Measurements from ENCODE around the gene IRF6. TPM values are rescaled to one million over a fixed set of nuclear protein-coding genes. Genes with fewer than 3 reads are reported as not detected.

Gene IRF6
- total and polyA plus RNA-seq, 3 donors from 2014 or later: 8.2 to 19.2 (median 8.7) TPM

DNA sequence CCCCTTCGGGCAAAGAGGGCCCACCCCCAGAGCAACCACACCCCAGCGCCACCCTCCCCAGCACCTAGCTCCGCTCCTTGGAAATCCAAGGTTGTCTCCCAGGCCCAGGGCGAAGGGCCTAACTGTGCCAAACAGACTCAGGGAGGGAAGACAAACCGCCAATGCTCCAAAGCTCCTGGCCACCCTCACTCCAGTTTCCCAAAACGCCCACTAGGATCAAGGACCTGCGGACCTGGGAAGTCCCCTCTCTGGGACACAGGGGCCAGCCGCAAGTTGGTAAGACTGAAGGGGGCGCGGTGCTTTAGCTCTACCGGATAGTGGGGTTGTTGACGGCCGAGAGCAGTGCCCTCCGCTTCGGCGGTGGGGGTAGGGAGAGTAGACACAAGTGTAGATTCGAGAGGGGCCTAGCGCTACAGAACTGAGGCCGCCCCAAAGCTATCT is 581 bp downstream of the IRF6 start:
- no peaks in the 10 kb centered on the region for H3K9me3 ChIP-seq
- WGBS, 2 donors: 41 to 48% methylated on average over 15 to 19 of the region's 19 CpGs
- no peaks in the 10 kb centered on the region for H3K27me3 ChIP-seq
- DNase-seq: no peak
- peak overlapping the region; percentile 36 to 62 for H3K4me3 ChIP-seq
- intact Hi-C loops (cut with DNase I; ENCODE audit: low total_unique reads): no loop called here
- no peaks in the 10 kb centered on the region for H3K36me3 ChIP-seq (ENCODE audit: low read depth, missing control alignments)
- TF ChIP-seq, protein P1, sequence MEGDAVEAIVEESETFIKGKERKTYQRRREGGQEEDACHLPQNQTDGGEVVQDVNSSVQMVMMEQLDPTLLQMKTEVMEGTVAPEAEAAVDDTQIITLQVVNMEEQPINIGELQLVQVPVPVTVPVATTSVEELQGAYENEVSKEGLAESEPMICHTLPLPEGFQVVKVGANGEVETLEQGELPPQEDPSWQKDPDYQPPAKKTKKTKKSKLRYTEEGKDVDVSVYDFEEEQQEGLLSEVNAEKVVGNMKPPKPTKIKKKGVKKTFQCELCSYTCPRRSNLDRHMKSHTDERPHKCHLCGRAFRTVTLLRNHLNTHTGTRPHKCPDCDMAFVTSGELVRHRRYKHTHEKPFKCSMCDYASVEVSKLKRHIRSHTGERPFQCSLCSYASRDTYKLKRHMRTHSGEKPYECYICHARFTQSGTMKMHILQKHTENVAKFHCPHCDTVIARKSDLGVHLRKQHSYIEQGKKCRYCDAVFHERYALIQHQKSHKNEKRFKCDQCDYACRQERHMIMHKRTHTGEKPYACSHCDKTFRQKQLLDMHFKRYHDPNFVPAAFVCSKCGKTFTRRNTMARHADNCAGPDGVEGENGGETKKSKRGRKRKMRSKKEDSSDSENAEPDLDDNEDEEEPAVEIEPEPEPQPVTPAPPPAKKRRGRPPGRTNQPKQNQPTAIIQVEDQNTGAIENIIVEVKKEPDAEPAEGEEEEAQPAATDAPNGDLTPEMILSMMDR (IDR thresholded peaks at IDR 0.05): no peak
- TF ChIP-seq POLR2A (IDR thresholded peaks at IDR 0.05): no peak
- H3K4me1 ChIP-seq: peaks cover 17% of the 10 kb centered on the region
- H3K27ac ChIP-seq: no peak overlapping the region

DNA sequence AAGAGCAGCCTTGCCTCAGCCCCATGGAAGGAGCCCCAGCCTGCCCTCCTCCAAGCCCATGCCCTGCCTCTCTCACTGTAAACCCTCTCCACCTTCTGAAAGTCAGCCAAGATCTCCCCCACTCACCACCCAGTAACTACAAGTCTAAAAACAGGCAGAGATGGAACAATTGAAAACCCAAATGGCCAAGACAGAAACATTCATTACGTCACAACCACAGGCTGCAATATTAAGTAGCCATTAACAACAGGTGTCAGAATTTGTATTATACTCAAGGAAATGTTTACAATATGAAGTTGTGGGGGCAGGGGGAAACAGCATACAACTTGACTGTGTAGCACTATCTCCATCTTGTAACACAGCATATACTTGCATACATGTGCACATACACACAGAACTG is 2.4 kb downstream of the IRF6 start:
- 85 to 88% methylated on average over 1 of the region's 1 CpG for WGBS, 2 donors
- Histone ChIP-seq H3K9me3 (no peaks in the 10 kb centered on the region), H3K4me1 (peaks cover 17% of the 10 kb centered on the region), H3K36me3 (ENCODE audit: low read depth, missing control alignments) (no peaks in the 10 kb centered on the region), H3K27ac (no peak overlapping the region), H3K4me3 (no peak overlapping the region), H3K27me3 (no peaks in the 10 kb centered on the region)
- DNase-seq: no peak
- no peak for TF ChIP-seq POLR2A (IDR thresholded peaks at IDR 0.05)
- TF ChIP-seq, protein P1 (IDR thresholded peaks at IDR 0.05): no peak
- intact Hi-C loops (cut with DNase I; ENCODE audit: low total_unique reads): no loop called here

DNA sequence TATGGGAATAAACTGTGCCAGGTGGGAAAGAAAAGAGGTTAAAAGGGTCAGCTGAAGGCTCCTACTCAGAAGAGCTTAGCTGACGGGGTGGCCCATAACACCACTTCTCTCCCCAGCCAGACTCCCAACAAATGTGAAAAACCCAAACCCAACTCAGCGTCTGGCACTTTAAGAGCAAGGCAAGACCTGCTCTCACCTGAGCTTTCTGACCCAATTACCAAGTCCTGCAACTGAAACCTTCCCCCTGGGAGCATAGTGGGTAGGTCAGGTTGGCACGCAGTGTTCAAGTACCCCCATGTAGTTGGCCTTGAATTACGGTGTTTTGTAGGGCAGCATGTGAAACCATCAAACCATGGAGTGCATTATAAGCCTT is 3.2 kb downstream of the IRF6 start:
- no peaks in the 10 kb centered on the region for H3K9me3 ChIP-seq
- no peak for TF ChIP-seq POLR2A (IDR thresholded peaks at IDR 0.05)
- TF ChIP-seq, protein P1 (IDR thresholded peaks at IDR 0.05): no peak
- intact Hi-C loops (cut with DNase I; ENCODE audit: low total_unique reads): no loop called here
- no peaks in the 10 kb centered on the region for H3K27me3 ChIP-seq
- no peak for DNase-seq
- no peak overlapping the region for H3K4me3 ChIP-seq
- 87 to 90% methylated on average over 4 of the region's 4 CpGs for WGBS, 2 donors
- H3K36me3 ChIP-seq (ENCODE audit: low read depth, missing control alignments): no peaks in the 10 kb centered on the region
- no peak overlapping the region for H3K27ac ChIP-seq
- peaks cover 17% of the 10 kb centered on the region for H3K4me1 ChIP-seq

DNA sequence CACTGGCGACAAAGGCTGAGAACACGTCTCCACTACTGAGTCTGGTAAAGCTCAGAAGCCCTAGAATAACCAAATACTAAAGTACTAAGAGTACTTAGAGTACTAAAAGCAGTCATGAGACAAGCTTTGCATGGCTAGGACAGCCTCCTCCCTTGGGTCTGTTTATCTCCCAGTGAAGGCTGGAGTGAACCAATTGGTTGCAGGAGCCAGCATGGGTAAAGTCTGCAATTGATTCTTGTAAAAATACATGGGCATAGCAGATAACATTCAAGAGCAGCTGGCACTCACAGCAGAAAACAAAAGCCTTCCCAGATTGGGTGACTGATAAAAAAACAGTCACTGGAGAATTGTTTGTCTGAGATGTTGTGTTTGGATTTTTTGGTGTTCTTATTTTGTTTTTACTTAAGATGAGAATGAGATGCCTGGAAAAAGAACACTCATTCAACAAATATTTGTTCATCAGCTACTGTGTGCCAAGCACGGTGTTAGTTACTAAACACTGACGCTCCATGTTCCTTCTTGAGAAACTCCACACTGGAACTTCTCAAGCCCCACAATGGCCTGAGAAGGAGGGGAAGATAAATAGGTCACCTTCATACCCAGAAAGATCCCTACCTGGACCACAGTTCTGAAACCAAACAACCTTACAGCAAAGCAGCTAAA is 3.7 kb downstream of the IRF6 start:
- TF ChIP-seq, protein P1 (IDR thresholded peaks at IDR 0.05): no peak
- Histone ChIP-seq H3K27ac (peak overlapping the region; percentile 21 to 22), H3K9me3 (no peaks in the 10 kb centered on the region), H3K4me1 (peaks cover 17% of the 10 kb centered on the region), H3K36me3 (ENCODE audit: low read depth, missing control alignments) (no peaks in the 10 kb centered on the region), H3K27me3 (no peaks in the 10 kb centered on the region), H3K4me3 (no peak overlapping the region)
- peak; percentile 43 for DNase-seq
- intact Hi-C loops (cut with DNase I; ENCODE audit: low total_unique reads): no loop called here
- WGBS, 2 donors: 49 to 56% methylated on average over 4 of the region's 4 CpGs
